SU-DHL-6 (cell line): ENCODE results near the gene CHRNB1.

Source experiments
- H2AFZ ChIP-seq: fragments of 200-600 bp; sonication (generic); 2 replicates; pipeline ENCODE4 v1.6.1; 2014; ENCODE audit warnings: low read depth, mild to moderate bottlenecking, moderate library complexity, mixed read lengths, antibody characterized with exemption, low read length; ENCODE audit not compliant: severe bottlenecking
- H3F3A ChIP-seq: fragments of 200-600 bp; shearing (Covaris generic); 2 replicates; pipeline ENCODE4 v1.6.0; 2016; ENCODE audit warnings: antibody characterized with exemption, mild to moderate bottlenecking; ENCODE audit not compliant: insufficient read depth
- H3K27ac ChIP-seq: fragments of 200-600 bp; sonication (generic); 2 replicates; pipeline ENCODE4 v1.5.1; 2016; ENCODE audit warnings: low read depth, mild to moderate bottlenecking, low read length, moderate library complexity, mixed read lengths
- H3K27me3 ChIP-seq: fragments of 200-600 bp; sonication (generic), shearing (Covaris generic); 2 replicates; pipeline ENCODE4 v1.6.0; 2014; ENCODE audit warnings: mild to moderate bottlenecking, low read length
- H3K36me3 ChIP-seq: fragments of 200-600 bp; sonication (generic); 2 replicates; pipeline ENCODE4 v1.6.1; 2014; ENCODE audit warnings: mild to moderate bottlenecking, low read length, mixed read lengths
- H3K4me2 ChIP-seq: fragments of 300-600, 200-600 bp; shearing (Covaris generic), sonication (generic); 2 replicates; pipeline ENCODE4 v1.6.0; 2014; ENCODE audit warnings: low read length, low read depth, mild to moderate bottlenecking; ENCODE audit not compliant: poor library complexity, severe bottlenecking
- H3K4me3 ChIP-seq: fragments of 200-600 bp; sonication (generic); 2 replicates; pipeline ENCODE4 v1.5.1; 2014; ENCODE audit warnings: antibody characterized with exemption, low read length, mild to moderate bottlenecking, mixed read lengths; ENCODE audit not compliant: insufficient read depth, poor library complexity, severe bottlenecking
- H3K79me2 ChIP-seq: fragments of 200-600 bp; sonication (generic); 2 replicates; pipeline ENCODE4 v1.6.1; 2014; ENCODE audit warnings: mild to moderate bottlenecking, low read length, moderate library complexity; ENCODE audit not compliant: insufficient read depth
- H3K9ac ChIP-seq: fragments of 200-600 bp; sonication (generic); 2 replicates; pipeline ENCODE4 v1.7.0; 2014; ENCODE audit warnings: mild to moderate bottlenecking, low read length
- H3K9me2 ChIP-seq: fragments of 200-600 bp; sonication (generic); replicated peaks from 2 replicates; pipeline ENCODE4 v1.6.1; 2014; ENCODE audit warnings: low read length; ENCODE audit not compliant: insufficient read depth
- H3K9me3 ChIP-seq: fragments of 200-600 bp; sonication (generic); 2 replicates; pipeline ENCODE4 v1.6.1; 2014; ENCODE audit warnings: low read length, mixed read lengths; ENCODE audit not compliant: insufficient read depth
- H4K20me1 ChIP-seq: fragments of 200-600 bp; sonication (generic); 2 replicates; pipeline ENCODE4 v1.6.1; 2014; ENCODE audit warnings: low read depth, mild to moderate bottlenecking, antibody characterized with exemption, low read length, moderate library complexity, mixed read lengths
- EZH2phosphoT487 ChIP-seq: fragments of 200-600 bp; sonication (generic), shearing (Covaris generic); conservative IDR thresholded peaks from 2 replicates; pipeline ENCODE4 v1.6.1; 2018; ENCODE audit warnings: mild to moderate bottlenecking, antibody characterized with exemption, low read length, moderate library complexity, mixed read lengths
- TF ChIP-seq, protein P1 (sequence below): fragments of 200-600 bp; sonication (generic); IDR thresholded peaks from one replicate; pipeline ENCODE4 v1.5.1; 2017; ENCODE audit warnings: antibody characterized with exemption, mild to moderate bottlenecking, low read length, moderate library complexity; ENCODE audit not compliant: insufficient read depth, poor library complexity, severe bottlenecking

Gene CHRNB1

DNA sequence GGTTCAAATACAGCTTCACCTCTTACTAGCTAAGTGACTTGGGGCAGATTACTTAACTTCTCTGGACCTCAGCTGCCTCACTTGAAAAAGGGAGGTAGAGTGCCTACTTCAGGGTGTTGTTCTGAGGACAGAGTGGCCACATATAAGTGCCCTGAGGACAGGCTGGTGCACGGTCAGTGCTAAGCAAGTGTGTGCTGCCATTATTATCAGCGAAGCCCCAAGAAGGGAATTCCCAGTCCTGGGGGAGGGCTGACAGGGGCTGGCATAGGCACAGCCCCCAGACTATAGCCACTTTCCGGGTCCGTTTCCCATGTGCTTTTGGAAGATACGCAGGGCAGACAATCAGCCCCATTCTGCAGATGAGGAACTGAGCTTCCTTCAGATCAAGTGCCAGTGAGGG lies 32.1 kb downstream of the CHRNB1 start:
- Histone ChIP-seq H4K20me1 (no peaks in the 10 kb centered on the region), H3K36me3 (no peaks in the 10 kb centered on the region), H3K79me2 (no peaks in the 10 kb centered on the region), H3K27me3 (no peaks in the 10 kb centered on the region), H3K27ac (no peak overlapping the region), H3F3A (no peaks in the 10 kb centered on the region), H3K4me3 (no peak overlapping the region), H2AFZ (no peak overlapping the region), H3K9me2 (no peaks in the 10 kb centered on the region), H3K4me2 (no peak overlapping the region), H3K9me3 (no peaks in the 10 kb centered on the region), H3K9ac (no peak overlapping the region)
- TF ChIP-seq EZH2phosphoT487, result no peak

DNA sequence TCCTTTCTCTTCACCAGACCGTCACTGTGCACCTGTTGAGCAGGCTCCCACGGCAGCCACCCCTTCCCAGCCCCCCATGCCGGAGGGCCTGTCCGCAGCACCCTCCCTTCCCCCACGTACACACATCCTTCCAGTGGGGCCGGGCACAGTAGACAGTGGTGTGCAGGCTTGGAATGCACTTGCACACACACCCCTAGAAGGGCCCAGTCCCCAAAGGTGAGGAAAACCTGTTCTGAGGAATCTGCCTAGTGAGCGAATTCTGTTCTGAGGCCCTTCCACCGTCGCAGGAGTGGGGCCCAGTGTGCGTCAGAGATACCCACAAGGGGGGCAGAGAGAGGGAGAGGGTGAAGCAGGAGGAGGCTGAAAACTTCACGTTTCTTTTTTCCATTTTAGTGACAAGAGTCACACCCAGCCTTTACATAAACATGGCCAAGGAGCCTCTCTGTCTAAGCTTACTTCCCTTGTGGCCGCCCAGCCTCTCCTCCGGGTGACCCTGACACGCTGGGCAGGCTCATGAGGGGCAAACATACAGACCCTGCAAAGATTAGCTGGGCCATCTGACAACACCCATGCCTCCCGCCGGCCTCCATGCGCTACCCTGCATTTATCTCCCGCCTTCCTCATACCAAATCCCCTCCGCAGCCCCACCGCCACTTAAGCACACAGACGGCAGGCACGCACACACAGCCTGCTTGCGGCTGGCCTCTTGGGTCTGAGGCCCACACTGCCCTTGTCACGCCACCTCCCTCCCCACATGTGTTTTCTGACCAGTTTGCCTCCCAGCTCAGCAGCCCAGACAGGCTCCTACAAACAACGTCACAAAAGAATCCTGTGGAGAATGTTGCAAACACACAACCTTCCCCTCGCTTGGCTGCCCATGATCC lies 32.8 kb downstream of the CHRNB1 start:
- Histone ChIP-seq H3K9me2 (no peaks in the 10 kb centered on the region), H3K36me3 (no peaks in the 10 kb centered on the region), H3K4me2 (no peak overlapping the region), H3K4me3 (no peak overlapping the region), H3K9ac (no peak overlapping the region), H3K9me3 (no peaks in the 10 kb centered on the region), H3K79me2 (no peaks in the 10 kb centered on the region), H3K27ac (no peak overlapping the region), H3F3A (no peaks in the 10 kb centered on the region), H2AFZ (no peak overlapping the region), H3K27me3 (no peaks in the 10 kb centered on the region), H4K20me1 (no peaks in the 10 kb centered on the region)
- no peak for TF ChIP-seq EZH2phosphoT487
- TF ChIP-seq, protein P1, sequence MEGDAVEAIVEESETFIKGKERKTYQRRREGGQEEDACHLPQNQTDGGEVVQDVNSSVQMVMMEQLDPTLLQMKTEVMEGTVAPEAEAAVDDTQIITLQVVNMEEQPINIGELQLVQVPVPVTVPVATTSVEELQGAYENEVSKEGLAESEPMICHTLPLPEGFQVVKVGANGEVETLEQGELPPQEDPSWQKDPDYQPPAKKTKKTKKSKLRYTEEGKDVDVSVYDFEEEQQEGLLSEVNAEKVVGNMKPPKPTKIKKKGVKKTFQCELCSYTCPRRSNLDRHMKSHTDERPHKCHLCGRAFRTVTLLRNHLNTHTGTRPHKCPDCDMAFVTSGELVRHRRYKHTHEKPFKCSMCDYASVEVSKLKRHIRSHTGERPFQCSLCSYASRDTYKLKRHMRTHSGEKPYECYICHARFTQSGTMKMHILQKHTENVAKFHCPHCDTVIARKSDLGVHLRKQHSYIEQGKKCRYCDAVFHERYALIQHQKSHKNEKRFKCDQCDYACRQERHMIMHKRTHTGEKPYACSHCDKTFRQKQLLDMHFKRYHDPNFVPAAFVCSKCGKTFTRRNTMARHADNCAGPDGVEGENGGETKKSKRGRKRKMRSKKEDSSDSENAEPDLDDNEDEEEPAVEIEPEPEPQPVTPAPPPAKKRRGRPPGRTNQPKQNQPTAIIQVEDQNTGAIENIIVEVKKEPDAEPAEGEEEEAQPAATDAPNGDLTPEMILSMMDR, result no peak

DNA sequence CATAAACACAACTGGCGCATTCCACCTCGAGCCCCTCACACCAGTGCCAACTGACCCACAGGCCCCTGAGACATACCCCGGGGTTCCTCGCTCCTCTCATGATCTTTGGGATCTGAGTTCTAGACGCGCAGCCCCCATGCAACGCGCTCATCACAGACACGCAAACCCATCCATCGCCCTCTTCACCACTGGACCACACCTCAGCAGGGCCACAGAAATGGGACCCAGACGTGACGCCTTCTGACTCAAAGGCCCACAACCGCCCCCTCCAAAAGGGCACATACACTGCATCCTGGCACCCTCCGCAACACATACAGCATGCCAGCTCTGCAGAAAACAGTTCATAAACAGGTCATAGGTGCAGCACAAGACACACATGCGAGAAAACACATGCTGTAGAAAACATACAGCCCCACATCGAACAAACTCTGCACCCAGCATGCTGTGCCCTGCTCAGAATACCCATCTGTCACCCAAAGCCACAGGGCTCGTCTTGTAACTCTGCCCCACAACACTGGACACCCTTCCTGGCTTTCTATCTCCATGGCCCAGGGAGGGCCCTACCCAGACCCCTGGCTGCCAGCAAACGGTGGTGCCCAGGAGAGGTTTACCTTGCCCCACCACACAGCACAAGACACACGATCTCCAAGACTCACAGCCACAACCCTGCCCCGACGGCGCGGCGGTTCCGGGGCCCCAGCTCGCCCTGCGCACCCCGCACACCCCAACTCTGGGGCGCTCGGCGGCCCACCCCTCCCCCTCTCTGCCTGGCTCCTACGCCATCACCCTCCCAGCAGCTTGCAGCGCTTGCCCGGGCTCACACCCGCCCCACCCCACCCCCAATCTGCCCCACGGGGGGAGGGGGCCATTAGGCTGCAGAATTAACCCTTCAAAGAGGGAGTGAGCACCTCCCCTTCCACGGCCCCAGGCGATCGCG lies 33.7 kb downstream of the CHRNB1 start:
- peak overlapping the region; percentile 26 for H2AFZ ChIP-seq
- TF ChIP-seq, protein P1, result no peak
- no peak for TF ChIP-seq EZH2phosphoT487
- no peaks in the 10 kb centered on the region for H3K79me2 ChIP-seq
- H3K9me2 ChIP-seq, result no peaks in the 10 kb centered on the region
- H3K27me3 ChIP-seq, result no peaks in the 10 kb centered on the region
- no peaks in the 10 kb centered on the region for H3F3A ChIP-seq
- peak overlapping the region; percentile 39 for H3K4me2 ChIP-seq
- no peaks in the 10 kb centered on the region for H3K9me3 ChIP-seq
- H3K4me3 ChIP-seq, result peak overlapping the region; percentile 32
- no peak overlapping the region for H3K27ac ChIP-seq
- H3K36me3 ChIP-seq, result no peaks in the 10 kb centered on the region
- no peaks in the 10 kb centered on the region for H4K20me1 ChIP-seq
- peak overlapping the region; percentile 43 for H3K9ac ChIP-seq
